GM12801 (cell line): ENCODE data around the gene NR1D1.

Experiments
- CTCF ChIP-seq: IDR thresholded peaks from one replicate; pipeline ENCODE4 v1.5.1; 2011; ENCODE audit warnings: control low read depth; ENCODE audit not compliant: insufficient read length; ENCODE audit errors: extremely low read depth

NR1D1 gene

GRCh38 chr17:40058865-40059264 lies 41.5 kb downstream of the NR1D1 start:
- TF ChIP-seq CTCF = no peak

GRCh38 chr17:40058186-40058784 lies 42.1 kb downstream of the NR1D1 start:
- no peak for TF ChIP-seq CTCF

- no peak for TF ChIP-seq CTCF
Measured at GRCh38 chr17:40056379-40057015, 43.9 kb downstream of the NR1D1 start.
